CD14-positive monocyte (primary cell): ENCODE results near the gene CTNNA2. TPM values are rescaled to one million over a fixed set of nuclear protein-coding genes. Genes with fewer than 3 reads are reported as not detected.

ENCODE experiments used
- DNase-seq, 3 donors: peaks; one replicate each; pipeline ENCODE4 v3.0.0-alpha.2; 2011 to 2022
- H2AFZ ChIP-seq: 2 replicates; pipeline ENCODE4 v1.6.0; 2012; ENCODE audit warnings: mild to moderate bottlenecking, low read depth, low read length, inconsistent platforms; ENCODE audit not compliant: insufficient read depth, poor library complexity, severe bottlenecking
- H3K27ac ChIP-seq, 2 donors: 1 replicate in 1 of 2; 2 replicates in 1 of 2; pipeline ENCODE4 v1.5.1; 2012 to 2013; ENCODE audit warnings: low read length in 2 of 2, control low read depth in 1 of 2, inconsistent platforms in 1 of 2, low read depth in 1 of 2, mild to moderate bottlenecking in 1 of 2
- H3K27me3 ChIP-seq, 2 donors: one replicate each; pipeline versions ENCODE4 v1.6.0 to v1.6.1; 2011 to 2013; ENCODE audit warnings: low read length in 2 of 2; ENCODE audit not compliant: control insufficient read depth in 2 of 2, insufficient read depth in 2 of 2
- H3K36me3 ChIP-seq, 2 donors: replicated peaks in 1 of 2; 1 replicate in 1 of 2; 2 replicates in 1 of 2; pipeline versions ENCODE4 v1.5.1 to v1.6.1; 2012 to 2013; ENCODE audit warnings: low read length in 2 of 2, control low read depth in 1 of 2, inconsistent platforms in 1 of 2, mild to moderate bottlenecking in 1 of 2; ENCODE audit not compliant: insufficient read depth in 2 of 2, control insufficient read depth in 1 of 2
- H3K4me1 ChIP-seq, 2 donors: 1 replicate in 1 of 2; 2 replicates in 1 of 2; pipeline versions ENCODE4 v1.5.1 to v1.6.1; 2012 to 2013; ENCODE audit warnings: low read length in 2 of 2, control low read depth in 1 of 2, inconsistent platforms in 1 of 2, mild to moderate bottlenecking in 1 of 2, moderate library complexity in 1 of 2; ENCODE audit not compliant: insufficient read depth in 2 of 2, control insufficient read depth in 1 of 2
- H3K4me2 ChIP-seq: replicated peaks from 2 replicates; pipeline ENCODE3; 2012; ENCODE audit warnings: low read length, moderate library complexity, mild to moderate bottlenecking; ENCODE audit not compliant: poor library complexity, severe bottlenecking; ENCODE audit errors: extremely low read depth
- H3K4me3 ChIP-seq, 3 experiments: fragments of 200-600 bp in 1 of 3; sonication (generic) in 1 of 3; replicated peaks in 1 of 3; 1 replicate in 2 of 3; 2 replicates in 1 of 3; pipeline ENCODE4 v1.5.1; 2011 to 2013; ENCODE audit warnings: low read length in 3 of 3, mild to moderate bottlenecking in 3 of 3, control low read depth in 2 of 3, low read depth in 2 of 3, inconsistent platforms in 1 of 3, moderate library complexity in 1 of 3
- H3K79me2 ChIP-seq: 2 replicates; pipeline ENCODE4 v1.6.0; 2012; ENCODE audit warnings: mild to moderate bottlenecking, control low read depth, inconsistent platforms, low read length, moderate library complexity; ENCODE audit not compliant: insufficient read depth
- H3K9ac ChIP-seq: 2 replicates; pipeline ENCODE4 v1.6.0; 2017; ENCODE audit warnings: low read length, mild to moderate bottlenecking; ENCODE audit not compliant: insufficient read depth, poor library complexity, severe bottlenecking
- H3K9me3 ChIP-seq, 2 donors: replicated peaks in 1 of 2; 1 replicate in 1 of 2; 2 replicates in 1 of 2; pipeline versions ENCODE4 v1.5.1 to v1.6.1; 2012 to 2013; ENCODE audit warnings: low read length in 2 of 2, control low read depth in 1 of 2; ENCODE audit not compliant: control insufficient read depth in 1 of 2, insufficient read depth in 1 of 2
- H4K20me1 ChIP-seq: 2 replicates; pipeline ENCODE4 v1.6.0; 2012; ENCODE audit warnings: mild to moderate bottlenecking, low read length, control low read depth, moderate library complexity; ENCODE audit not compliant: insufficient read depth
- H3K27ac Mint-ChIP-seq, 7 donors: one replicate each; pipeline ENCODE4 v1.8.0; 2020; ENCODE audit warnings: mild to moderate bottlenecking in 7 of 7, mixed read lengths in 7 of 7, moderate library complexity in 6 of 7, inconsistent platforms in 2 of 7
- H3K27me3 Mint-ChIP-seq, 3 donors: one replicate each; pipeline ENCODE4 v1.8.0; 2021 to 2022; ENCODE audit warnings: low read depth in 3 of 3, mild to moderate bottlenecking in 3 of 3, mixed read lengths in 3 of 3, moderate library complexity in 3 of 3, inconsistent platforms in 1 of 3
- H3K36me3 Mint-ChIP-seq, 2 donors: one replicate each; pipeline ENCODE4 v1.8.0; 2020; ENCODE audit warnings: mixed read lengths in 2 of 2, inconsistent platforms in 1 of 2, mild to moderate bottlenecking in 1 of 2
- H3K4me1 Mint-ChIP-seq: one replicate; pipeline ENCODE4 v1.8.0; 2020; ENCODE audit warnings: mild to moderate bottlenecking, mixed read lengths
- H3K4me3 Mint-ChIP-seq, 2 donors: one replicate each; pipeline ENCODE4 v1.8.0; 2020; ENCODE audit warnings: mild to moderate bottlenecking in 2 of 2, mixed read lengths in 2 of 2, moderate library complexity in 1 of 2
- H3K9me3 Mint-ChIP-seq, 7 donors: one replicate each; pipeline ENCODE4 v1.8.0; 2020 to 2022; ENCODE audit warnings: mixed read lengths in 7 of 7, mild to moderate bottlenecking in 6 of 7, moderate library complexity in 6 of 7, inconsistent platforms in 2 of 7
- CTCF ChIP-seq: fragments of 200-600 bp; IDR thresholded peaks from one replicate; pipeline ENCODE4 v1.8.0; 2022; ENCODE audit warnings: antibody characterized with exemption, mild to moderate bottlenecking
- WGBS: methylation state at CpG from one replicate; pipeline ENCODE4 v1.1.5; 2013; ENCODE audit warnings: missing lambda C conversion rate; ENCODE audit not compliant: insufficient coverage; 5-methylcytosine and 5-hydroxymethylcytosine counted together
- intact Hi-C, 2 donors: fragments of 100-400 bp; cut with micrococcal nuclease; formaldehyde crosslinking; loops; one replicate each; pipeline versions ENCODE4 v1.15.0 to v1.15.1; 2023
- polyA plus RNA-seq, 3 donors: library from polyadenylated mRNA; depleted of rRNA in 1 of 3; unstranded in 2 of 3; stranded (reverse) in 1 of 3; fragments of 300-500 nt in 2 of 3; fragments of >200 nt in 1 of 3; fragmentation: Illumina TruSeq in 2 of 3; gene quantifications; 1 replicate in 2 of 3; 2 replicates in 1 of 3; pipeline ENCODE4 v1.2.3, GENCODE V29; 2012 to 2021

The CTNNA2 gene
- polyA plus RNA-seq, 3 donors = not detected

- no peak overlapping the region for H3K4me3 Mint-ChIP-seq
- H3K27ac Mint-ChIP-seq = no peak overlapping the region
- no peak for TF ChIP-seq CTCF
- no peaks in the 10 kb centered on the region for H3K9me3 Mint-ChIP-seq
- no peaks in the 10 kb centered on the region for H3K4me1 Mint-ChIP-seq
- no peak overlapping the region for H3K9ac ChIP-seq
- H3K27ac ChIP-seq = no peak overlapping the region
- no peaks in the 10 kb centered on the region for H3K36me3 ChIP-seq
- H3K27me3 Mint-ChIP-seq = no peaks in the 10 kb centered on the region
- DNase-seq = no peak
- no peaks in the 10 kb centered on the region for H4K20me1 ChIP-seq
- H2AFZ ChIP-seq = no peak overlapping the region
- WGBS = no CpG with 5 or more reads among the region's 1 CpG
- H3K9me3 ChIP-seq = peaks cover 0 to 3% of the 10 kb centered on the region in 2 donors
- no peaks in the 10 kb centered on the region for H3K79me2 ChIP-seq
- intact Hi-C loops = no loop called here
- H3K27me3 ChIP-seq = no peaks in the 10 kb centered on the region
- H3K4me3 ChIP-seq = no peak overlapping the region
- no peaks in the 10 kb centered on the region for H3K4me1 ChIP-seq
- H3K4me2 ChIP-seq = no peak overlapping the region
- H3K36me3 Mint-ChIP-seq = no peaks in the 10 kb centered on the region
These were observed 202.5 kb downstream of the CTNNA2 start for GRCh38 chr2:79715338-79715737.

- no peak overlapping the region for H3K4me3 Mint-ChIP-seq
- TF ChIP-seq CTCF = no peak
- no peak overlapping the region for H3K27ac Mint-ChIP-seq
These were observed 203.4 kb downstream of the CTNNA2 start for GRCh38 chr2:79716266-79716665.

More at GRCh38 chr2:79716266-79716665, 203.4 kb downstream of the CTNNA2 start:
- Mint-ChIP-seq H3K36me3 (no peaks in the 10 kb centered on the region), H3K4me1 (no peaks in the 10 kb centered on the region), H3K27me3 (no peaks in the 10 kb centered on the region), H3K9me3 (no peaks in the 10 kb centered on the region)
- no peak overlapping the region for H3K4me3 ChIP-seq
- H3K4me2 ChIP-seq = no peak overlapping the region
- H3K4me1 ChIP-seq = no peaks in the 10 kb centered on the region
- no peak overlapping the region for H3K9ac ChIP-seq
- no peak overlapping the region for H2AFZ ChIP-seq
- no peak overlapping the region for H3K27ac ChIP-seq
- no peaks in the 10 kb centered on the region for H3K27me3 ChIP-seq
- intact Hi-C loops = no loop called here
- H3K9me3 ChIP-seq = peaks cover 0 to 3% of the 10 kb centered on the region in 2 donors
- DNase-seq = no peak
- no peaks in the 10 kb centered on the region for H4K20me1 ChIP-seq
- H3K79me2 ChIP-seq = no peaks in the 10 kb centered on the region
- no peaks in the 10 kb centered on the region for H3K36me3 ChIP-seq
- 72% methylated on average over 4 of the region's 4 CpGs for WGBS
